ENCODE measurements around the gene HNRNPU. TPM values are rescaled to one million over a fixed set of nuclear protein-coding genes. Genes with fewer than 3 reads are reported as not detected.

Gene HNRNPU
- total and polyA plus RNA-seq, 2 donors from 2014 or later, result 153 to 329 TPM

DNA sequence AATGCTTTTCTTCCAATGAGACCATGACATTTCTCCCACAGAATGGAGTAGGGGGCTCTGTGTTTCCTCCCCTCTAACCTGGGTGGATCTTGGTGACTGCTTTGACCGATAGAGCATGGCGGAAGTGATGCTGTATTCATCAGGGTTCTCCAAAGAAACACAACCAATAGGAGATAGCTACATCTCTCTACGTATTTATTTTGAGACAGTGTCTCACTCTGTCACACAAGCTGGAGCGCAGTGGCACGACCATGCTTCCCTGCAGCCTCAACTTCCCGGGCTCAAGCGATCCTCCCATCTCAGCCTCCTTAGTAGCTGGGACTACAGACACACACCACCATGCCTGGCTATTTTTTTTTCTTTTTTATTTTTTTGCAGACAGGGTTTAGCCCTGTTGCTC is 29.5 kb upstream of the HNRNPU start:
- no peak overlapping the region for H3K4me3 ChIP-seq (ENCODE audit: low read length in 3 of 3)
- no peak overlapping the region for H3K9ac ChIP-seq (ENCODE audit: low read length in 3 of 3)
- H3K27ac ChIP-seq (ENCODE audit: low read depth in 2 of 2, low read length in 2 of 2), result no peak overlapping the region
- no peaks in the 10 kb centered on the region for H3K36me3 ChIP-seq (ENCODE audit: control insufficient read depth in 2 of 3, insufficient read depth in 3 of 3, low read length in 3 of 3)
- H3K27me3 ChIP-seq (ENCODE audit: control insufficient read depth, insufficient read depth, low read length), result no peaks in the 10 kb centered on the region
- intact Hi-C loops (cut with DNase I), result no loop called here
- no peak for FAIRE-seq
- H3K9me3 ChIP-seq (ENCODE audit: control insufficient read depth in 2 of 3, insufficient read depth in 1 of 3, low read length in 3 of 3), result no peaks in the 10 kb centered on the region
- no peak for DNase-seq
- TF ChIP-seq CTCF (IDR thresholded peaks at IDR 0.05; ENCODE audit: borderline replicate concordance, extremely low read depth, insufficient read depth), result no peak
- H3K4me1 ChIP-seq (ENCODE audit: control insufficient read depth in 2 of 3, insufficient read depth in 2 of 3, low read depth in 1 of 3, low read length in 3 of 3), result no peaks in the 10 kb centered on the region

GRCh38 chr1:244887281-244887680 is 22.9 kb upstream of the HNRNPU start:
- H3K36me3 ChIP-seq (ENCODE audit: control insufficient read depth in 2 of 3, insufficient read depth in 3 of 3, low read length in 3 of 3), result no peaks in the 10 kb centered on the region
- no peak for FAIRE-seq
- H3K4me3 ChIP-seq (ENCODE audit: low read length in 3 of 3), result no peak overlapping the region
- intact Hi-C loops (cut with DNase I), result no loop called here
- H3K9me3 ChIP-seq (ENCODE audit: control insufficient read depth in 2 of 3, insufficient read depth in 1 of 3, low read length in 3 of 3), result no peaks in the 10 kb centered on the region
- no peak for DNase-seq
- no peaks in the 10 kb centered on the region for H3K27me3 ChIP-seq (ENCODE audit: control insufficient read depth, insufficient read depth, low read length)
- no peak overlapping the region for H3K27ac ChIP-seq (ENCODE audit: low read depth in 2 of 2, low read length in 2 of 2)
- no peak overlapping the region for H3K9ac ChIP-seq (ENCODE audit: low read length in 3 of 3)
- TF ChIP-seq CTCF (IDR thresholded peaks at IDR 0.05; ENCODE audit: borderline replicate concordance, extremely low read depth, insufficient read depth), result no peak
- H3K4me1 ChIP-seq (ENCODE audit: control insufficient read depth in 2 of 3, insufficient read depth in 2 of 3, low read depth in 1 of 3, low read length in 3 of 3), result no peaks in the 10 kb centered on the region

GRCh38 chr1:244881552-244882280 is 17.4 kb upstream of the HNRNPU start:
- H3K4me3 ChIP-seq (ENCODE audit: low read length in 3 of 3), result no peak overlapping the region
- H3K4me1 ChIP-seq (ENCODE audit: control insufficient read depth in 2 of 3, insufficient read depth in 2 of 3, low read depth in 1 of 3, low read length in 3 of 3), result no peaks in the 10 kb centered on the region
- no peak overlapping the region for H3K27ac ChIP-seq (ENCODE audit: low read depth in 2 of 2, low read length in 2 of 2)
- H3K9ac ChIP-seq (ENCODE audit: low read length in 3 of 3), result no peak overlapping the region
- TF ChIP-seq CTCF (IDR thresholded peaks at IDR 0.05; ENCODE audit: borderline replicate concordance, extremely low read depth, insufficient read depth), result no peak
- intact Hi-C loops (cut with DNase I), result no loop called here
- H3K9me3 ChIP-seq (ENCODE audit: control insufficient read depth in 2 of 3, insufficient read depth in 1 of 3, low read length in 3 of 3), result no peaks in the 10 kb centered on the region
- FAIRE-seq (no peak), DNase-seq (peak in 1 of 5 donors; percentile 21)
- no peaks in the 10 kb centered on the region for H3K27me3 ChIP-seq (ENCODE audit: control insufficient read depth, insufficient read depth, low read length)
- H3K36me3 ChIP-seq (ENCODE audit: control insufficient read depth in 2 of 3, insufficient read depth in 3 of 3, low read length in 3 of 3), result no peaks in the 10 kb centered on the region

DNA sequence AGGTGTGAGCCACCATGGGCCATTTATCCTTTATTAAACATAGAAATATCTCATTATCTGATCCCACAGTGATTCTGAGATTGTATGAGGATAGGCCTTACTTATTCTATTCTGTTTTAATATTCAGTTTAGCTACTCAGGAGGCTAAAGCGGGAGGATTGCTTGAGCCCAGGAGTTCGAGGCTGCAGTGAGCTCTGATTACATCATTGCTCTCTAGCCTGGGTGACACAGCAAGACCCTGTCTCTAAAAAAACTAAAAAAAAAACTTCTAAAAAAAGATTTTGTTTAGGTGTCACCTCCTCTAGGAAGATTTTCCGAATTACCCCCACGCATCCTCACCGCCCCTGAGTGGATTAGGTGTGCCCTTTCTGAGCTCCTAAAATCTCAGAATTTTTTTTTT is 14.3 kb upstream of the HNRNPU start:
- no peak overlapping the region for H3K9ac ChIP-seq (ENCODE audit: low read length in 3 of 3)
- no peaks in the 10 kb centered on the region for H3K36me3 ChIP-seq (ENCODE audit: control insufficient read depth in 2 of 3, insufficient read depth in 3 of 3, low read length in 3 of 3)
- DNase-seq (no peak), FAIRE-seq (no peak)
- TF ChIP-seq CTCF (IDR thresholded peaks at IDR 0.05; ENCODE audit: borderline replicate concordance, extremely low read depth, insufficient read depth), result no peak
- intact Hi-C loops (cut with DNase I), result no loop called here
- H3K4me3 ChIP-seq (ENCODE audit: low read length in 3 of 3), result no peak overlapping the region
- H3K27me3 ChIP-seq (ENCODE audit: control insufficient read depth, insufficient read depth, low read length), result no peaks in the 10 kb centered on the region
- no peaks in the 10 kb centered on the region for H3K9me3 ChIP-seq (ENCODE audit: control insufficient read depth in 2 of 3, insufficient read depth in 1 of 3, low read length in 3 of 3)
- no peak overlapping the region for H3K27ac ChIP-seq (ENCODE audit: low read depth in 2 of 2, low read length in 2 of 2)
- no peaks in the 10 kb centered on the region for H3K4me1 ChIP-seq (ENCODE audit: control insufficient read depth in 2 of 3, insufficient read depth in 2 of 3, low read depth in 1 of 3, low read length in 3 of 3)
